ENCODE results near the gene PAGR1. TPM values are rescaled to one million over a fixed set of nuclear protein-coding genes. Genes with fewer than 3 reads are reported as not detected.

Gene PAGR1
- polyA plus RNA-seq, 1 donor from 2014 or later = 86.8 TPM

DNA sequence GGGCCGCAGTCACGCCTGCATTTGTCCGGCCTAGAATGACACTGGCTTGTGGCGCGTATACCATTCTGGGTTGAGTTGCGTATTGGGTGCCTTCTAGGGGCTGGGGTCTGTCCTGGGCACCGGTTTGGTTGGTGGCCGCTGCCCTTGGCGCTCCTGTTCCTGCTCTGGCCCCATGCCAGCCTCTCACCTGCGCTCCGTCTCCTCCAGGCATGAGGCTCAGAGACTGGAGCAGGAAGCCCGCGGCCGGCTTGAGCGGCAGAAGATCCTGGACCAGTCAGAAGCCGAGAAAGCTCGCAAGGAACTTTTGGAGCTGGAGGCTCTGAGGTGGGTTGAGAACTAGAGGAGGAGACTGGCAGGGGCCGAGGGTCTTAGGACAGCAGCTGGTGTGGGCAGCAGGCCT lies 29.7 kb downstream of the PAGR1 start:
- Histone ChIP-seq H4K20me1 (ENCODE audit: insufficient read depth) (no peaks in the 10 kb centered on the region), H3K27me3 (ENCODE audit: insufficient read depth, low read depth, low read length) (no peaks in the 10 kb centered on the region), H3K4me3 (ENCODE audit: low read length) (no peak overlapping the region), H3K79me2 (replicated peaks; ENCODE audit: insufficient read depth, low read length) (no peaks in the 10 kb centered on the region), H3K9ac (ENCODE audit: low read length) (no peak overlapping the region), H3K9me2 (ENCODE audit: insufficient read depth, low read length) (no peaks in the 10 kb centered on the region), H2AFZ (ENCODE audit: low read depth, low read length) (no peak overlapping the region), H3K36me3 (ENCODE audit: insufficient read depth, low read length) (no peaks in the 10 kb centered on the region), H3F3A (ENCODE audit: insufficient read depth, low read length, poor library complexity, severe bottlenecking) (no peaks in the 10 kb centered on the region), H3K27ac (ENCODE audit: low read length) (no peak overlapping the region), H3K9me3 (ENCODE audit: low read length) (no peaks in the 10 kb centered on the region), H3K4me2 (ENCODE audit: low read length) (no peak overlapping the region)
- TF ChIP-seq EP300 (conservative IDR thresholded peaks at IDR 0.05; ENCODE audit: poor library complexity, severe bottlenecking) (no peak), MXI1 (conservative IDR thresholded peaks at IDR 0.05; ENCODE audit: poor library complexity, severe bottlenecking) (no peak), SMC3 (conservative IDR thresholded peaks at IDR 0.05; ENCODE audit: poor library complexity) (no peak), RAD21 (conservative IDR thresholded peaks at IDR 0.05) (no peak), REST (IDR thresholded peaks at IDR 0.05; ENCODE audit: borderline replicate concordance) (no peak), EZH2 (IDR thresholded peaks at IDR 0.05; ENCODE audit: borderline replicate concordance, insufficient read depth, low read length, poor library complexity, severe bottlenecking) (no peak), POLR2AphosphoS5 (IDR thresholded peaks at IDR 0.05) (no peak), TAF1 (IDR thresholded peaks at IDR 0.05; ENCODE audit: low read depth) (no peak)
- TF ChIP-seq, protein P1, sequence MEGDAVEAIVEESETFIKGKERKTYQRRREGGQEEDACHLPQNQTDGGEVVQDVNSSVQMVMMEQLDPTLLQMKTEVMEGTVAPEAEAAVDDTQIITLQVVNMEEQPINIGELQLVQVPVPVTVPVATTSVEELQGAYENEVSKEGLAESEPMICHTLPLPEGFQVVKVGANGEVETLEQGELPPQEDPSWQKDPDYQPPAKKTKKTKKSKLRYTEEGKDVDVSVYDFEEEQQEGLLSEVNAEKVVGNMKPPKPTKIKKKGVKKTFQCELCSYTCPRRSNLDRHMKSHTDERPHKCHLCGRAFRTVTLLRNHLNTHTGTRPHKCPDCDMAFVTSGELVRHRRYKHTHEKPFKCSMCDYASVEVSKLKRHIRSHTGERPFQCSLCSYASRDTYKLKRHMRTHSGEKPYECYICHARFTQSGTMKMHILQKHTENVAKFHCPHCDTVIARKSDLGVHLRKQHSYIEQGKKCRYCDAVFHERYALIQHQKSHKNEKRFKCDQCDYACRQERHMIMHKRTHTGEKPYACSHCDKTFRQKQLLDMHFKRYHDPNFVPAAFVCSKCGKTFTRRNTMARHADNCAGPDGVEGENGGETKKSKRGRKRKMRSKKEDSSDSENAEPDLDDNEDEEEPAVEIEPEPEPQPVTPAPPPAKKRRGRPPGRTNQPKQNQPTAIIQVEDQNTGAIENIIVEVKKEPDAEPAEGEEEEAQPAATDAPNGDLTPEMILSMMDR (IDR thresholded peaks at IDR 0.05; ENCODE audit: poor library complexity, severe bottlenecking) = no peak

GRCh38 chr16:29848420-29849297 lies 32.7 kb downstream of the PAGR1 start:
- Histone ChIP-seq H4K20me1 (ENCODE audit: insufficient read depth) (no peaks in the 10 kb centered on the region), H3K36me3 (ENCODE audit: insufficient read depth, low read length) (no peaks in the 10 kb centered on the region), H3K4me2 (ENCODE audit: low read length) (no peak overlapping the region), H2AFZ (ENCODE audit: low read depth, low read length) (no peak overlapping the region), H3K27me3 (ENCODE audit: insufficient read depth, low read depth, low read length) (no peaks in the 10 kb centered on the region), H3K79me2 (replicated peaks; ENCODE audit: insufficient read depth, low read length) (no peaks in the 10 kb centered on the region), H3K27ac (ENCODE audit: low read length) (no peak overlapping the region), H3F3A (ENCODE audit: insufficient read depth, low read length, poor library complexity, severe bottlenecking) (no peaks in the 10 kb centered on the region), H3K4me3 (ENCODE audit: low read length) (no peak overlapping the region), H3K9ac (ENCODE audit: low read length) (no peak overlapping the region), H3K9me3 (ENCODE audit: low read length) (no peaks in the 10 kb centered on the region), H3K9me2 (ENCODE audit: insufficient read depth, low read length) (no peaks in the 10 kb centered on the region)
- TF ChIP-seq, protein P1 (IDR thresholded peaks at IDR 0.05; ENCODE audit: poor library complexity, severe bottlenecking) = peak; percentile 33
- TF ChIP-seq REST (IDR thresholded peaks at IDR 0.05; ENCODE audit: borderline replicate concordance) (no peak), SMC3 (conservative IDR thresholded peaks at IDR 0.05; ENCODE audit: poor library complexity) (peak; percentile 24), EZH2 (IDR thresholded peaks at IDR 0.05; ENCODE audit: borderline replicate concordance, insufficient read depth, low read length, poor library complexity, severe bottlenecking) (no peak), POLR2AphosphoS5 (IDR thresholded peaks at IDR 0.05) (no peak)
